ENCODE measurements around the gene PTPRN2.

The PTPRN2 gene

GRCh38 chr7:157558875-157559595 lies 1028.6 kb downstream of the PTPRN2 start:
- DNase-seq = no peak

GRCh38 chr7:157558516-157558874 lies 1029.1 kb downstream of the PTPRN2 start:
- no peak for DNase-seq

GRCh38 chr7:157558061-157558460 lies 1029.6 kb downstream of the PTPRN2 start:
- DNase-seq = no peak

DNA sequence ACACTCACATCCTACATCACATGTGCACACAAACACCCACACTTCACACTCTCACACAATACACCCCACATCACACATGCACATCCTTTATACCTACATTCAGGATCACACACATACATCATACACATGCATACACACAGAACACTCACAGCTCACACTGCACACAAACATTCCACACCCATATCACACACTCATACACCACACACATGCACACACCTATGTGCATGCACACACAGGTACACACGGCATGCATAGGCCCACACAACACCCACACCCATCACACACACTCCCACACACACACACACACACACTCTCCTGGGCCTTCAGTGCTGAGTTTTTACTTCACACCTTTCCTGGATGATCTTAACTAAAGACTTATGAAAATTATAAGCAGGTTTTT lies 1030.4 kb downstream of the PTPRN2 start:
- no peak for DNase-seq

DNA sequence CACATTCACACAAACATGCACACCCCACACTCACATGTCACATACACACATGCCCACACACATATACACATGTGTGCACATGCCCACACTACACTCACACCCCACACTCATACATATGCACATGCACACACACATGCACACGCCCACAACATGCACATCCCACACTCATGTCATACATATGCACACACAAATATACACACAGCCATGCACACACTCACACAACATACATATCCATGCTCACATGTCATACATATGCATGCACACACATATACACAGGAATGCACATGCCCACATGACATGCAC lies 1031.0 kb downstream of the PTPRN2 start:
- no peak for DNase-seq

DNA sequence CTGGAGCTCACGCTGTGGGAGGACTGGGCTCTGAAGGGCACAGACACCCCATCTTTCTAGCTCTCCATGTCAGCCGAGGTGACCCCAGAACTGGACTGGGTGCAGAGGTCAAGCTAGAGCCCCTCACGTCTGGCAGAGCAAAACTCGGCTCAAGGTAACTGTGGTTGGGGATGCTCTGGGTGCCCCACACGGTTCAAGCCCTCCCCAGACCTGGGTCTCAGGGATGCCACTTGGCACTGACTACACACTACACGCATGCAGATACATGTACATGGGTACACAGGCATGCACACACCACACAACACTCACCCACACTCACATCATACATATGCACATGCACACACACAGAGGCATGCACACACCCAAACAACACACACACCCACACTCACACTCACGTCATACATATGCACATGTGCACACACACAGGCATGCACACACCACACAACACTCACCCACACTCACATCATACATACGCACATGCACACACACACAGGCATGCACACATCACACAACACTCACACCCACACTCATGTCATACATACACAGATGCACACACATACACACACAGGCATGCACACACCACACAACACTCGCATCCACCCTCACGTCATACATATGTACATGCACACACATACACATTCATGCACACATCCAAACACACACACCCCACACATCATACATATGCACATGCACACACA lies 1031.5 kb downstream of the PTPRN2 start:
- DNase-seq = no peak

DNA sequence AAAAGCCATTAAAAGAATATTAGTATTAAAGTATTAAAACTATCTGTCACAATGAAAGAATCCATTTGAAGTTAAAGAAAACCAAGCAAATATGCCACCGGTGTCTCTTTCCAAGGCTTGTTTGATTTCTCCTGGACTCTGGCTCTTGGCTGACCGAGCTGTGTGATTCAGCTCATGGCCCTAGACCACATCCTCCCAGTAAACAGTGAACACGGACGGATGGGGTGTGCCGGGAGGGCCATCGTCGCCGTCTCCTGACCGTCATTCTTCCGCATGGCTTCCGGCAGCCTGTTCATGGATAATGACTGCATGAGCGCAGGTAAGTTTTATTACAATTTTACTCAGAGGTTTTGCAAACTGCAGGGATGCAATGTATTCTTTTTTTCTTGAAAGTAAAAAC lies 1032.3 kb downstream of the PTPRN2 start:
- DNase-seq = no peak

GRCh38 chr7:157554393-157555238 lies 1033.0 kb downstream of the PTPRN2 start:
- DNase-seq = no peak

DNA sequence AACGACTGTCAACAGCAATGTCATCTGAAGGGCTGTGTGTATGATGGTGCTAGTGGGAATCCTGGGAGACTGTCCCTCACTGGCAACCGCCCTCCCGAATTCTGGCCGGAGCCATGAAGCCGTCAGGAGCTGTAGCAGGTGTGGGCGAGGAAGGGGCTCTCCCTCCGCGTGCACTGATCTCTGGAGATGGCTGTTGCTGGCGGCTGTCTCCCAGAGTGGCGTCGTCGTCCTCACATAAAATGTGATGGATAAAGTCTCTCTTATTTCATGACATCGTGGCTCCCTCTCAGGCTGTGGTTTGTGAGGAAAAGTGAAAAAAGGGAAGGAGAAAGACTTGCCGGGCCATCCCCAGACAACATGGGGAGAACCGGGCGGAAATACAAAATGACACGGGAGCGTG lies 1034.4 kb downstream of the PTPRN2 start:
- DNase-seq = no peak

GRCh38 chr7:157552295-157552993 lies 1035.2 kb downstream of the PTPRN2 start:
- no peak for DNase-seq

DNA sequence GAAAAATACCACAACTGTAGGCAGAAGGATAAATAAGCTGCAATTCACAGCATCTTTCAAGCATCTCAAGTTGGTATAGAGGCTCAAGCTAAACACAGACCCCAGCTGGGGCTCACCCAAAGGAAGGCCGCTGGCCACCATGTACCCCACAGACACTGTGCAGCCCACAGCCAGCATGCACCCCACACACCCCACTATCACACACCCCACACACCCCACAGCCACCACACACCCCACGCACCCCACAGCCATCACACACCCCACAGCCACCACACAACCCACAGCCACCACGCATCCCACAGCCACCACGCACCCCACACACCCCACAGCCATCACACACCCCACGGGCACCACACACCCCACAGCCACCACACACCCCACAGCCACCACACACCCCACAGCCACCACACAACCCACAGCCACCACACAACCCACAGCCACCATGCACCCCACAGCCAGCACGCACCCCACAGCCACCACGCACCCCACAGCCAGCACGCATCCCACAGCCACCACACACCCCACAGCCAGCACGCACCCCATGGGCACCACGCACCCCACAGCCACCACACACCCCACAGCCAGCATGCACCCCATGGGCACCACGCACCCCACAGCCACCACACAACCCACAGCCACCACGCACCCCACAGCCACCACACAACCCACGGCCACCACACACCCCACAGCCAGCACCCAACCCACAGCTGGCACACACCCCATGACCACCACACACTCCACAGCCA lies 1036.1 kb downstream of the PTPRN2 start:
- DNase-seq = no peak

DNA sequence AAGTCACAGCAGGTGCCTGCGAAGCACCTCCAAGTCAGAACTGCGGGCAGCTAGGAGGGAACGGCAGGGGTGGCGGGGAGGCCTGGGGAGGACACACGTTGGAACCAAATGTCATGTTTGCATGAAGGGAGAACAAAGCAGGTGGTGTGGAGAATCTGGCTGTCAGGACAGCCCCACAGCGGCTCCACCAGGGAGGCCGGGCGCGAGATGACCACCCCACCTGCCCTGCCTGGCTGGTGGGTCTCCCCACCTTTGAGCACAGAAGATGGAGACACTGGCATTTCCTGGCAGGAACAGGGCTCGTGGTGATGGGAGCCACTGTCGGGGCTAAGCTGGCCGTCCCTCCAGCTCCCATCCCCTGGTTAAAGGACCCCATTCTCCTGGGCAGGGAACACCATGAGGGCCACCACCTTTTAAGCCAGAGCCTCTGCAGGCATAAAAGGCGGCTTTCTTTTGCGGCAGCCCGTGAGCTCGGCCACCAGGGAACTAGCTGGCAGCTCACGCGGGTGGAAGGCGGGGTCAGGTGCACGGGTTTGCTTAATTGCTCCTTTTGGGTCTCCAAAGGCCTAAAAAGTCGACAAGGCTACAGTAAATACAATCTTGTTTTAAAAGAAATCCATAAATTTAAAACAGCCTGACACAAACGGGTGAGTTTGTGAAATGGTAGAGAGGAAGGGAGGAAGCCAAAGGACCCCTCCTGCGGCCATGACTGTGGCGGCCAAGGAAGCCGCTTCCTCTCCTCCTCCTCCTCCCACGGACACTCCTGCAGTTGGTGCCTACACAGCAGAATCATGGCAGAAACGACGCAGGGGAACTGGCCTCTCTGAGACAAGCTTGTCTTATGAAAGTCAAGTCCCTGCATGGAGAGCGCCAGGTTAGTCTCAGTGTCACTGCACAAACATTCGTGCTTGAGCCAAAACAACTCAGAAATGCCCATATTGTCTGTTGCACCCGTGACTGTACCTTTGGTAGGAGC lies 1037.0 kb downstream of the PTPRN2 start:
- DNase-seq = no peak

GRCh38 chr7:157549612-157550299 lies 1037.9 kb downstream of the PTPRN2 start:
- no peak for DNase-seq

- no peak for DNase-seq
These were observed 1038.8 kb downstream of the PTPRN2 start for GRCh38 chr7:157548691-157549303.

DNA sequence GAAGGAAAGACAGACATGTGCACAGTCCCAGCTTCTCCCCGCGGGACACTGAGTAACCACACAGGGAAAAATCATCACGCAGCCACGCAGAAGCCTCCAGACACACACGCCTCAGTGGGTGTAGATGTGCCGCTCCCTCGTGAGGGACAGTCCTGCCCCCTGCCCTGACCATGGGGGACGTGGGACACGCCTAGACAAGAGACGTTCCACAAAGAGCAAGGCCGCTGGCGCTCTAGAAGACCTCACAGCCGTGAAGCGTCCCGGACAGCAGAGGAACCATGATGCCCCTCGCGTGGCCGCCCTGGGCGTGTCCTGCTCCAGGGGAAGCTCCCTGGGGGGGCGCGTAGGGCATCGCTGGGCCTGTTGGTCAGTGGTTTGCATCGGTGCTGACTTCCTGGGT lies 1040.0 kb downstream of the PTPRN2 start:
- DNase-seq = no peak

DNA sequence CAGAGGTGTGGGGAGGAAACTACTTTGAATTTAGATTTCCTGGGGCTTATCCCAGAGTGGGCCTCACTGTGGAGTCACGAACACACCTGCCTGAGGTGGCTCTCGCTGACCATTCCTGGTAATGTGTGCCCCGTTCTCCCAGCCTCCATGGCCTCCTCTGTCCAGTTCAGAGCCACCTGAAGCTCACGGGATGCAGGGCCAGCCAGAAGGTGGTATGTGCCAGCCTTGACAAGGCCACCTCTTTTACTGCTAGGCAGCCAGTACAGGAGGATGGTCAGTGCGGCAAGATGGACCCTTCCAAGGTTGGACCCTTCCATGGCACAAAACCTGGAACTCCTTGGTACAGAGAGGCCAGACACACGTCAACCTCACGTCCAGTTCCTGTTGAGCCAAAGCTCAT lies 1040.5 kb downstream of the PTPRN2 start:
- DNase-seq = no peak

DNA sequence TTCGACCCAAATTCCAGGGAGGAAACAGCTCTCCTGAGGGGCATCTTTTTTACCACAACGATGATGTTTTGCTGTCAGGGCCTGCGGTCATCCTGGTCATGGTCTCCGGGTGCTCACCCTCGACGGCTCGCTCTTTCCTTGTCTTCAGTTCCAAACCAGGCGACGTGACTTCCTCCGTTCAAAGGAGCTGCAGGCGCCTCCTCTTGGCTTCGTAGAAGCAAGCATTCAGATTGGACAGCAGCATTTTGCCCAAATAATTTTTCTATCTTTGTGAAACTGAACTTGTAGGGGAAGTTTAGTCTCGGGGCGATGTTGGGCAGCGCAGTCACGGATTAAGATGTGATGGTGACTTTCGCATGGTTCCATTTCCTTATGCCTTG lies 1042.0 kb downstream of the PTPRN2 start:
- DNase-seq = no peak

DNA sequence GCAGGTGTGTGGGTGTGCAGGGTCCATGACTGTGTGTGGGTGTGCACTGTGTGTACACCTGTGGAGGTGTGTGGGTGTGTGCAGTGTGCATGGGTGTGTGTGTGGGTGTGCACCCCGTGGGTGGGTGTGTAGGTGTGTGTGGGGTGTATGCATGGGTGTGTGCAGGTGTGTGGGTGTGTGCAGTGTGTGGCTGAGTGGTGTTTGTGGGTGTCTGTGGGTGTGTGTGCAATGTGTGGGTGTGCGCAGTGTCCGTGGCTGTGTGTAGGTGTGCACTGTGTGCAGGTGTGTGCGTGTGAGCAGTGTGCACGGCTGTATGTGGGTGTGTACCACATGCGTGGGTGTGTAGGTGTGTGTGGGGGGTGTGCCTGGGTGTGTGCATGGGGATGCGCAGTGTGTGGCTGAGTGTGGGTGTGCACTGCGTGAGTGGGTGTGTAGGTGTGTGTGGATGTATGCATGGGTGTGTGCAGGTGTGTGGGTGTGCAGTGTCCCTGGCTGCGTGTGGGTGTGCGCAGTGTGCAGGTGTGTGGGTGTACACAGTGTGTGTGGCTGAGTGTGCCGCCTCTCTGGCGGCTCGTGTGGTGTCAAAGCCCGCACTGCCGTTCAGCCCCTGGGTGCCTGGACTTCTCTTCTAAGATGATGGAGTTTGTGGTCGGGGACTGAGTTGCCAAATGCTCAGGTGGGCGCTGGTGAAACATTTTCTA lies 1042.5 kb downstream of the PTPRN2 start:
- no peak for DNase-seq

DNA sequence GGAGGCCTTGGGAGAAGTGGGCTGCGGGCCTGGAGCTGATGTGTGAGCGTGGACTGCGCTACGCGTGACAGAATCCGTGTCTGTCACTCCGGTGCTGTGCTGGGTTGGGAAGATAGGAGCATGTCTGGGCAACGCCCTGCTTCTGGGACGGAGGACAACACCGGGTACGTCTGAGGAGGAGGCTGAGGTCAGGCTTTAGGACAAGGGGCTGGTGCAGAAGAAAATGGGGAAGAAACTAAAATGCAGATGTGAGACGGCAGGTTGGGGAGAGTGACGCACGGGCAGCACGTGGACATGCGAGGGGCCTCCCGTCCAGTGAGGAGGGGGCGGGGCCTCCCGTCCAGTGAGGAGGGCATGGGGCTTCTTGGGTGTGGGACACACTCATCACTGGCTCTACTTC lies 1043.4 kb downstream of the PTPRN2 start:
- DNase-seq = no peak

- DNase-seq = no peak
These were observed 1043.8 kb downstream of the PTPRN2 start for GRCh38 chr7:157543791-157544190.
